WI38 (cell line): ENCODE measurements around the gene TDRD10.

Experiments
- H3K4me3 ChIP-seq: 2 replicates; pipeline ENCODE4 v1.5.1; 2011; ENCODE audit warnings: low read depth, mild to moderate bottlenecking, control low read depth, low read length
- TF ChIP-seq, protein P1 (sequence below): IDR thresholded peaks from 2 replicates; pipeline ENCODE4 v1.5.1; 2012; ENCODE audit warnings: low read depth, mild to moderate bottlenecking, control low read depth, low read length

Gene TDRD10, protein sequence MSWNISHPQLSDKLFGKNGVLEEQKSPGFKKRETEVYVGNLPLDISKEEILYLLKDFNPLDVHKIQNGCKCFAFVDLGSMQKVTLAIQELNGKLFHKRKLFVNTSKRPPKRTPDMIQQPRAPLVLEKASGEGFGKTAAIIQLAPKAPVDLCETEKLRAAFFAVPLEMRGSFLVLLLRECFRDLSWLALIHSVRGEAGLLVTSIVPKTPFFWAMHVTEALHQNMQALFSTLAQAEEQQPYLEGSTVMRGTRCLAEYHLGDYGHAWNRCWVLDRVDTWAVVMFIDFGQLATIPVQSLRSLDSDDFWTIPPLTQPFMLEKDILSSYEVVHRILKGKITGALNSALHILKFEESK

DNA sequence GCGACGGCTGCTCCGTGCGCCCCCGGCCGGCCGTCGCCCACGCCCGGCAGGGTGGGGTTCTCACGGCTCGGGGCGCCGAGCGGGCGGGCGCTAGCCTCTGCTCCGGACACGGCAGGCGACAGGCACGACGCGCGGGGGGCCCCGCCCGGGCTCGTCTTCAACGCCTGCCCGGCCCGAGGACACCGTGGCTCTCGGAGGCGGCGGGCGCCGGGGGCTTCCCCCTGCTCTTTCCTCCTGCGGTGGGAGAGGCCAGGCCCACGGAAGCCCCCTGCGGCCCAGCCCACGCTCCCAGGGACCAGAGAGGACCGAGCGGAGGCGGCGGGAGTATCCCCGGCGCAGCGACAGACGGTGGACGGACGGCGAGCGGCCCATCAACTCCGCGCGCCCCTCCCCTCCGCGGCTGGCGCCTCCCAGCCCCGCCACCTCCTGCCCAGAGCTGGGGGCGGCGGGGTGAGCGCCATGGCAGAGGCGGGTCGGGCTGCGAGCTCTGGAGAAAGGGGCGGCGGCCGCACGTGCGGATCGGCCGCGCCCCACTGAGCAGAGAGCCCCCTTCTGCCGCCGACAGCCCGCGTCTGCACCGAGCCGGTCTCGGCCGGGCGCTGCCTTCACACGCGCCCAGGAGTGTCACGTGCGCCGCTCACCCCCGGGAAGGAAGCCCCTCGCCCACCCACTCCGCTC, at the start of gene TDRD10, which contains the start of gene SHE:
TDRD10 (plus strand) TSS at position 154 of the 678 bp plus-strand sequence. CDS start 4,685 bp downstream, outside the sequence.
SHE (minus strand) TSS at position 347 of the 678 bp plus-strand sequence. CDS start 386 bp downstream, outside the sequence.
- TF ChIP-seq, protein P1, sequence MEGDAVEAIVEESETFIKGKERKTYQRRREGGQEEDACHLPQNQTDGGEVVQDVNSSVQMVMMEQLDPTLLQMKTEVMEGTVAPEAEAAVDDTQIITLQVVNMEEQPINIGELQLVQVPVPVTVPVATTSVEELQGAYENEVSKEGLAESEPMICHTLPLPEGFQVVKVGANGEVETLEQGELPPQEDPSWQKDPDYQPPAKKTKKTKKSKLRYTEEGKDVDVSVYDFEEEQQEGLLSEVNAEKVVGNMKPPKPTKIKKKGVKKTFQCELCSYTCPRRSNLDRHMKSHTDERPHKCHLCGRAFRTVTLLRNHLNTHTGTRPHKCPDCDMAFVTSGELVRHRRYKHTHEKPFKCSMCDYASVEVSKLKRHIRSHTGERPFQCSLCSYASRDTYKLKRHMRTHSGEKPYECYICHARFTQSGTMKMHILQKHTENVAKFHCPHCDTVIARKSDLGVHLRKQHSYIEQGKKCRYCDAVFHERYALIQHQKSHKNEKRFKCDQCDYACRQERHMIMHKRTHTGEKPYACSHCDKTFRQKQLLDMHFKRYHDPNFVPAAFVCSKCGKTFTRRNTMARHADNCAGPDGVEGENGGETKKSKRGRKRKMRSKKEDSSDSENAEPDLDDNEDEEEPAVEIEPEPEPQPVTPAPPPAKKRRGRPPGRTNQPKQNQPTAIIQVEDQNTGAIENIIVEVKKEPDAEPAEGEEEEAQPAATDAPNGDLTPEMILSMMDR, result no peak
- H3K4me3 ChIP-seq, result no peak within 1 kb of the TSS

DNA sequence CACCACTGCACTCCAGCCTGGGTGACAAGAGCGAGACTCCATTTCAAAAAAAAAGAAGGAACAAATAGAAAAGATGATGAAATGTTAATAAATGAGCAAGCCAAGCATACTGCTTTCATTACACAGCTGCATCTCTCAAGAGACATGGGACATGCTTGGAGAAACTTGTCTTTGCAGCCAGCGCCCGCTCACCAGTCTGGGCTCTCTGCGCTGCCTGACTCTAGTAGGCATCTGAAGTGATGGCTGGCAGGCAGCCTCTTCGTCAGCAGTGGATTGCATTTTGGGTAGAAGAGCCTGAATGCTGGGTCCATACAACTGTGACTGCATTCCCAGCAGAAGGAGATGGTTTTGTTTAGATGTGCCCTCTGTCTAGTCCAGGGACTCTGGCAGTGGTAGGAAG, 48.9 kb upstream of the TDRD10 start:
- H3K4me3 ChIP-seq, result no peak overlapping the region
- TF ChIP-seq, protein P1, result no peak

DNA sequence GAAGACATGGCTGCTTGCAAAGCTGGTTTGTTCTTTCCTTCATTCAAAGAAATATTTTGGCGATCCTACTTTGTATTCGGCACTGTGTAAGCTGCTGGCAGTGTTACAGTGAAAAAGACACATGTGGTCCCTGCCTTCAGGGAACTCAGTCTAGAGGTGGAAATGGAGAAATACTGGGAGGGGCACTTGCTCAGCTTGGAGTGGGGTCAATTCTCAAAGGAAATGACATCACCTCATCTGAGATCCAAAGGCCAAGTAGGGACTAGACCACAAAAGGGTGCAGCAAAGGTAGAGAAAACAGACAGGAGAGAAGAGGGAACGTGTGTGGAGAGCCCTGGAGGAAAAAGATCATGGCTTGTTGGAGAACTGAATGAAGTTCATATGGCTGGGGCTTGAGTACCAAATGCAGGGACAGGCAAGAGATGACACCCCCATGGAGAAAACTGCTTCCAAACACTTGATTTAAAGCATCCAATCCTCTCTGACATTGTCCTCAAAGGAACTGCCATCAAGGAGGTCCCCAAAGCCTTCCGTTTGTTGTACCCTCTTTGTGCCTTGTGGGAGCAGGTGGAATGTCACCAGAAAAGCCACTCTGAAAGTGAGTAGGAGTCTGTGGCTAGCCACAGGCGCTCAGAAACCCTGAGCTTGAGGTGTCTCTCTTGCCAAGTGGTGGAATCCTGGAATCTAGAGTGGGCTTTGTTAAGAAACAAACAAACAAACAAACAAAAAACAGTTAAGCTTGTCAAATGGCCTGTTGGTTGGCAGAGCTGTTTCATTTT, 48.3 kb upstream of the TDRD10 start:
- H3K4me3 ChIP-seq, result no peak overlapping the region
- TF ChIP-seq, protein P1, result no peak

- H3K4me3 ChIP-seq, result no peak overlapping the region
- TF ChIP-seq, protein P1, result no peak
These were observed 47.5 kb upstream of the TDRD10 start for GRCh38 chr1:154454386-154455120.

- TF ChIP-seq, protein P1, result no peak
- H3K4me3 ChIP-seq, result no peak overlapping the region
These were observed 45.4 kb upstream of the TDRD10 start for GRCh38 chr1:154456631-154457030.

DNA sequence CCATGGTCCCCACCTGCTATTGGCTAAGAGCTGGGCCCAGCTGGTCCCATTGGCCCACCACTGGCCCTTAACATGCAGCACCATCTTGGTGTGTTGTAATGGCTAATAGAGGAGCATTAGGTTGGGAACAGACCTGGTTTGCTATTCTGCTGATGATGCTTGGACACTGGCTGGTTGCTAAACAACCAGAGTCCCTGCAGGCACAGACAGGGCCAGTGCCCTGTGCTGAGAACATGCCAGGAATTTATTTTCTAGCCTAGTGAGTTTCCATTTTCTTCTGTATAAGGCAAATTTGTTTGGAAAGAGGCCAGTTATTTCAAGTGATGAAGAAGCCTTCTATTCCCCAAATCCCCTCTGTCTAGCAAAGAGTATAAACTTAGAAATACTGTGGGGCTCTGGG, 42.9 kb upstream of the TDRD10 start:
- no peak overlapping the region for H3K4me3 ChIP-seq
- TF ChIP-seq, protein P1, result no peak
